Kidney (tissue), 2 donors: ENCODE results near the gene GZMH. TPM values are rescaled to one million over a fixed set of nuclear protein-coding genes. Genes with fewer than 3 reads are reported as not detected.

Experiments
- polyA plus RNA-seq: library from polyadenylated mRNA; stranded (reverse); fragments of 350-450 nt; fragmentation: Illumina TruSeq; extraction: RNeasy Lipid Tissue Mini Kit (QIAGEN cat#74804); gene quantifications from one replicate; pipeline ENCODE4 v1.2.3, GENCODE V29; 2014; ENCODE audit warnings: low read depth, low replicate concordance; ENCODE audit not compliant: insufficient read depth
- total RNA-seq: library from RNA; stranded (reverse); fragmentation: NEBNext Ultra II Directional; extraction: Animal tissue kit (Norgen Biotek cat#: 25700); gene quantifications from one replicate; pipeline ENCODE4 v1.2.1, GENCODE V29; 2021
- donor health status: DM: yes; HTN: yes; CAD: no.

The GZMH gene
- total and polyA plus RNA-seq, 2 donors from 2014 or later, result 0.91 to 1.9 TPM

Other genes starting within 250 kb of the GZMH start
- 45.3 TPM for gene NFATC4, start 241.5 kb downstream of the GZMH start, total RNA-seq
- gene NFATC4, start 241.5 kb downstream of the GZMH start, polyA plus RNA-seq, result 38.9 TPM
- 12.1 TPM for gene NYNRIN, start 210.7 kb downstream of the GZMH start, total RNA-seq
- 4.4 TPM for gene NYNRIN, start 210.7 kb downstream of the GZMH start, polyA plus RNA-seq
- gene CBLN3, start 180.0 kb downstream of the GZMH start, total RNA-seq, result 1.3 TPM
- gene CBLN3, start 180.0 kb downstream of the GZMH start, polyA plus RNA-seq, result 2.6 TPM
- gene KHNYN, start 179.7 kb downstream of the GZMH start, total RNA-seq, result 53.9 TPM
- gene KHNYN, start 179.7 kb downstream of the GZMH start, polyA plus RNA-seq, result 9.7 TPM
- 62.3 TPM for gene SDR39U1, start 166.9 kb downstream of the GZMH start, total RNA-seq
- 97.8 TPM for gene SDR39U1, start 166.9 kb downstream of the GZMH start, polyA plus RNA-seq
- gene CMA1, start 101.4 kb downstream of the GZMH start, total RNA-seq, result 2.1 TPM
- not detected for gene CMA1, start 101.4 kb downstream of the GZMH start, polyA plus RNA-seq
- 11.9 TPM for gene CTSG, start 33.4 kb downstream of the GZMH start, total RNA-seq
- 1.1 TPM for gene CTSG, start 33.4 kb downstream of the GZMH start, polyA plus RNA-seq
- gene GZMB, start 24.5 kb upstream of the GZMH start, total RNA-seq, result 1.6 TPM
- gene GZMB, start 24.5 kb upstream of the GZMH start, polyA plus RNA-seq, result 0.86 TPM